GM18498 (cell line): ENCODE measurements around the gene CDK5RAP1.
"Not testable (repeated sequence)": the region's sequence is repeated elsewhere in the genome, so short reads cannot be mapped to it uniquely, and the experiment has no call there.

Experiments
- ATAC-seq: cut with Tn5 transposase; IDR thresholded peaks from one replicate; pipeline ENCODE4 v1.9.1; 2021; ENCODE audit warnings: mild to moderate bottlenecking, moderate library complexity; ENCODE audit not compliant: unreplicated experiment

The CDK5RAP1 gene

DNA sequence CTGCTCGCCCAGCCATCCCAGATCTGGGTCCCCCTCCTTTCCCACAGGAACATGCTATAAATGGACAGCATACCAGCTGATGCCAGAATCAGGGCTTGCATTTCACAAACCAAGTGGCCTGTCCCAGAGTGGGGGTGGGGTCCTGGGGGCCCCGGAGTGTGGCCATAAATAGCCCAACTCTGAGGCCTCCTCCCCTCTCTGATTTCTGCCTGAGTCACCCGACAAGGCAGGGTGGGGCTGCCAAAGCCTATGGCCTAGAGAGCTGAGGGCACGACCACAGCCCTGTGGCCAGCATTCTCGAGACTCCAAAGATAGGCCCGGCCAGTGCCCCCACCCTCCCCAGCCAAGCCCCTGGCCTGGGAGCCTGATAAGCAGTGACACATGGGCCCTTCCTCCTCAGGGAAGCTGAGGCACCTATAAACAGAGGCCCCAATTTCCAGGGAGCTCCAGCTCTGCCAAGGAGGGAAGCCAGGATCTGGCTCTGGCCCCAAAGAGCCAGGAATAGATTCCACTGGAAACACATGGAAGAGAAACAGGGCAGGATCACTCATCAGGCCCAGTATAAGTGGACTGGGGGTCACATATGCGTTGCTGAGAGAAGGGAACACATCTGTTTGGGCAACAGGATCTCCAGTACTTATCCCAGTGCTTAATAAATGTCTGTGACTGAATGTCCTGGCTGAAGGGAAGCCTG is 22.0 kb upstream of the CDK5RAP1 start:
- no peak for ATAC-seq

DNA sequence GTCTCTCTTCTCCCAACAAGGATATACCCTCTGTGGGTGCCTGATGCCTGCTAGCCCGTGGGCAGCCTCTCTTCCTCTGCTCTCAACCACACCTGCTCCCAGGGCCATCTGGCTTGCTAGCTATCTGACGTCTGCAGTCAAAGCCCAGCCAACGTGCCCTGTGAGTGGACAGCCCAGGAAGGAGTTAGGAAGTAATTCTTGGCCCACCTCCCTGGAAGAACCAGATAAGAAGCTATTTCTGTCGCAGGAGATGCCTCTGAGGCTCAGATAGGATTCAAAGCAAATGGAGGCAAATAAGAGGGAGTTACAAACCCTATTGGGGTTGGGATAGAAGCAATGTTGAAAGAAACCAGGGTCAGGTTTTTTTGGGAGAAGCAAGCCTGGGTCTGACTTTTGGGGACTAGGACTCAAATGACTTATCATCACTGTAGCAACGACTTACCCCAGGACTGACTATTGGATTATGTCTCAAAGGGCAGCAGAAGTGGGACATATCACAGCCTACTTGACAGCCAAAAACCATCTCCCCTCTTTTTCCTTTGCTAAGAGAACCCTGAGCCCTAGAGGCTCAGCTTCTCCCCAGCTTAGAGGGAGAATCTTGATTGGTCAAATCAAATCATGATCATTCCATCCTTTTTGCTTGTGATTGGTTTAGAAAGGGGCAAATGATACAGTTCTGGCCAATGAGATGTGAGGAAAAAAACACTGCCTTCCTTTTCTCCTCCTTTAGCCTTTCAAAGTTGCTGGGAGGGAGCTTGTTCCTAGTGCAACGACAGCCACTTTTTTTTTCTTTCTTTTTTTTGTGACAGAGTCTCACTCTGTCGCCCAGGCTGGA is 18.0 kb upstream of the CDK5RAP1 start:
- no peak for ATAC-seq

DNA sequence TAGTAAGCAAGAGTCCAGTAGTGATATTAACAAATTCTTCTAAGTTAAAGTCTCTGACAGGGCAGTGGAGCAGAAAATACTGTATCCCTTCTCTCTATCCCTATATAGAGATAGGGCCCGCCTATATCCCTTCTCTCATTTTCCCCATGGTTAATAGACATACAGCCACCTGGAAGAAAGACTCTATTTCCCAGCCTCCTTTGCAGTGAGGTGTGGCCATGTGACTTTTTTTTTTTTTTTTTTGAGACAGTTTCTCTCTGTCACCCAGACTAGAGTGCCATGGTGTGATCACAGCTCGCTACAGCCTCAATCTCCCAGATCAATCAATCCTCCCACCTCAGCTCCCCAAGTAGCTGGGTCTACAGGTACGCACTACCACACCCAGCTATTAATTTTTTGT is 16.7 kb upstream of the CDK5RAP1 start:
- no peak for ATAC-seq

DNA sequence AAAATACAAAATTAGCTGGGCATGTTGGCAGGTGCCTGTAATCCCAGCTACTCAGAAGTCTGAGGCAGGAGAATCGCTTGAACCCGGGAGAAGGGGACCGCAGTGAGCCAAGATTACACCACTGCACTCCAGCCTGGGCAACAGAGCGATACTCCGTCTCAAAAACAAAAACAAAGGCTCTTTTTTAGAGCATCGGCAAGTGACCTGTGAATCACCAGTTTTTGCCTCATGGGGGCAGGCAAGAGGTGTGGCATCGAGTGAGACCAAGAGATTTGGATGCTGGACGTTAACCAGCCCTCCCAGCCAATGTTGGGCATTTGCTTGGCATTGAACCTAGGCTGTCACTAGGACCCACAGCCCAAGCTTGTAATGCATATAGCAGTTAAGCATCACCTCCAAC is 14.6 kb upstream of the CDK5RAP1 start:
- no peak for ATAC-seq

DNA sequence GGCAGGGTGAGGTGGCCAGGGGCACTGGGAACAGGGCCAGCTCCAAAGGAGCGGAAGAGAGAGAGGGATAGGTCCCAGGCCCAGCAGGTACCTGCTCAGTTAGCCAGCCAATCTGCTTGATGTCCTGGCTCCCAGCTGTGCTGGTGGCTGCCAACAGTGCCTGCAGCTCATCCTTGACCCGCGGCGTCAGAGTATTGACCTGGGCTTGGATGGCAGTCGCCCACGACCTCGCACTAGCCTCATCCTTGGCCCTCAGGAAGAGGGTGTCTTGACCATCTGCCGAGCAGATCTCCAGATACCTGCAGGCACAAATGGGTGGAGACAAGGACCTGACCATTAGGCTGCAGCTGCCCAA is 11.1 kb upstream of the CDK5RAP1 start:
- no peak for ATAC-seq

DNA sequence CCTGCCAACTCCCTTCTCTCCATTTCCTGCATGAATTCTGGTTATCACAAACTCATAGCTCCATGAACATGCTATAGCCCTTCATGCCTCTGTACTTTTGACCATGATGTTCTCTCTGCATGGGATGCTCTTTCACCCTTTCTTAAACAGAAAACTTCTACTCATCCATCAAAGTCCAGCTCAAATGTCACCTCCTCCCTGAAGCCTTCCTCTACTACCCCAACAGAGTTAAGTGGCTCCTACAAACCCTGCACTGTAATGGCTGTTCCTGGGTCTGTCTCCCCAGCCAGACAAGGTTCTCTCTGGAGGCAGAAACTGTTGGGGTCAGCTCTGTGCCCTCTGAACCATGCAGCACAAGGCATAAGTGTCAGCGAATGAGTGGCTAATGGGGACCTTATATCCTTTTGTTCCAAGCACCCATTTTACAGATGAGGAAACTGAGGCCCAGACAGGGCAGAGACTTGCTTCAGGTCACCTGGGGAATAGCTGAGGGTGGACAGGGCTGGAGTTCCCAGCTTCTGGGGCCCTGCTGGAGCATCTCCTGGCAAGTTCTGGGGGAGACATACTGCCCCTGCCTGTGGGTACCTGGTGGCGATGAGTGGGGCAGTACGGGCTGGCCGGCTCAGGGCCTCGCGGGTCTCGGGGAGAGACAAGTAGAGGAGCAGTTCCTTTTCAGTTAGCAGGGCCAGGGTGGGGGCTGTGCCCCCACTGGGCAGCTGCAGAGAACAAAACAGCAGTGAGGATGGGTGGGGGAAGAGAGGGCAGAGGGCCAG is 10.6 kb upstream of the CDK5RAP1 start:
- no peak for ATAC-seq

DNA sequence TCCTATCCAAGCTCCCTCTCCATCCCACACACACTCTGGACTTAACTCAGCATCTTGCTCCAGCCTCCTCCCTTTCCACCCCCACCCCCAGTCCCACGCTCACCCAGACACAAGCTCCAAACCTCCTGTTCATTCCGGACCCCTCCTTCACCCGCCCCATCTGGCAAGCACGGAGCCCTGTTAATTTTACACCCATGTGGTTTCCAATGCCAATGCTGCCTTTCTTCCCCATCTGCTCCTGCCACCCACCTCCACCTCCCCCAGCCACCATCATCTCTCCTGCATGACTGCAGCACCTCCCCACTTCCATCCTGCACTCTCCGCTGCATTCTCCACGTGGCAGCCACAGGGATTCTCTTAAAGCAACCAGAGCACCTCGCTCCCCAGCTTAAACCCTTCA is 9.9 kb upstream of the CDK5RAP1 start:
- ATAC-seq = no peak

DNA sequence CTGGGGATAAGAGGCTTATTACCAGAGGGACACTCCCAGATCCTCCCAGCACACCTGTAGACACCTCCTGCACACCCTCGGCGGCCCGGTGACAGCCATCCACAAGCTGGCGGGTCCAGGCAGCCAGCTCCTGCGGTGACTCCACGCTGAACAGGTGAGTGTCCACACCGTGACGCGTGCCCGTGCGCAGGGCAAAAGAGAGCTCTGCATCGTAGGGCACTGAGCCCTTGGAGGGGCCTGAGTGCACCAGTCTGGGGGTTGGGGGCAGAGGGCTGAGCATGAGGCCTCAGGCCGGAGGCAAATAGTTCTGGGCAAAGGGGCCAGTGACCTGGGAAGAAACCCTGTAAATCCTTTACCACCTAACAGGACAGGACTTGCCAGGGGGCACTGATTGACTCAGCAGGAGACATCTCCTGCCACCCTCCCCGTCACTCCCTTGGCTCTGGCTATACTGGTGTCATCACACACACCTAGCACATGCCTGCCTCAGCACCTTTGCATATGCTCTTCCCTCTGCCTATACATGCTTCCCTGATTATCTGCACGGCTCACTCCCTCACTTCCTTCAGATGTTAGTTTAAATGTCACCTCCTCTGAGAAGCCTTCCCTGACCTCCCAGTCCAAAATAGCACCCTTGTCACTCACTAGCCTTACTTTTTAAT is 8.9 kb upstream of the CDK5RAP1 start:
- ATAC-seq = no peak

DNA sequence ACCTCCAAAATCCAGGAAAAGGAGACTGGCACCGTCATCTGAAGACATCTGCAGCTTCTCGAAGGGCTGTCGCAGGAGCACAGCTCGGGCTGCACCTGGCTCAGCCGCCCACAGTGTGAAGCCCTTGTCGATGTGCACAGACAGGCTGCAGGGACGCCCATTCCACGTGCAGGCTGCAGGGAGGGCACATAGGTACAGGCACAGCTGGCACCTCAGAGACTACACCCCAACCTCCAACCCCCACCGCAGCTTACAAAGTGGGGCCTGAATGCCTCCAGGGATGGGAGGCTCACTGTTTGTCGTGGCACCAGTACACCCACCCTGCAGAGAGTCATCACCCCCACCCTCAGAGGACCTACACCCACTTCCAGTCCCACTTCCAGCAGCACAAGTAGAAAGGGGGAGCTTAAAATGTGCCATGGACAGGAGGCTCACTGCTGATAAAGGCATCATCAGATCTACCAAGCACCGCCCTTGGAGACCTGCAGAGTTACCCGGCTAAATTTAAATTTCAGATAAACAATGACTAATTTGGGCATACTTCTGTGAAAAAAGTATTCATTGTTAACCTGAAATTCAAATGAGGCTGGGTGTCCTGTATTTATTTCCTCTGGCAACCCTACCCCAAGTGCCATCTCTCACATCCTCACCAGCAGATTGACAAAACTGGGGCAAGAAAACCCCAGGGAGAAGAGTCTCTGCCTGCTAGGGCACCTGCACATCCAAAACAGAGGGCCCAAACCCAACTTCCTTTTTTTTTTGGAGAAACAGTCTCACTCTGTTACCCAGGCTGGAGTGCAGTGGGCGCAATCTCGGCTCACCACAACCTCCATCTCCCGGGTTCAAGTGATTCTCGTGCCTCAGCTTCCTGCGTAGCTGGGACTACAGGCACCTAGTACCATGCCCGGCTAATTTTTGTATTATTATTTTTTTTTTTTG is 7.7 kb upstream of the CDK5RAP1 start:
- ATAC-seq = no peak

DNA sequence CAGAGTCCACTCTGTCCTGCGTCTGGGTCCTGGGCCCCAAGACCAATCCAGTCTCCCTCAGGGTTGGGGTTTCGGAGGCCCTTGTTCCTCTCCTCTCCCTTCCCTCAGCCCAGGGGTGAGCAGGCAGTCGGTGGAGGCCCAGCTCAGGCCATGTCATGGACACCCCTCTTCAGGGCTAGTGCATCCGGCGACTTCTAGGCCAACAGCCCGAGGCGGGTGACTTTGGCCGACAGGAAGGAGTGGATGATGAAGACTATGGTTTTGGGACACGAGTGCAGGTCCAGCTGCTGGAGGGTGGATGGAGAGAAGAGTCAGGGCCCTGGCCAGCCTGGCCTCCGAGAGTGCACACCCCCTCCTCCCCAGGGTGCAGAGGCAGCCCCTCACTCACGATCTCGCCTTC is 7.0 kb upstream of the CDK5RAP1 start:
- no peak for ATAC-seq

DNA sequence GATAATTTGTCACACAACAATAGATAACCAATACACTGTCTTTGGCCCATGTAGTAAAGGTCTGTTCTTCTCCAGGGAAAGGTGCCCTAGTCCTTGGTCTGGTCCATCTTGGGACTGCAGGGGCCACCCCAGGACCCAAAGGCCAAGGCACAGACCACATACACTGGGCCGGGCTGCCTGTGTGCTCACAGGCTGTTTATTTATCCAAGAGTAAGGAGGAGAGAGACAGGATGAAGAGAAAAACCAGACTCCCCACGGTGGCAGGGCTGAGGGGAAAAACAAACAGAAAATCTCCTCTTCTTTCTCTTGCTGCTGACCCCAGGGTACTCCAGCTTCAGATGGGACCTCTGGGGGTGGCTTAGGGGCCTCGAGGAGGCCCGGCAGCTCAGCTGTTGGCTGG is 6.5 kb upstream of the CDK5RAP1 start:
- ATAC-seq = no peak

DNA sequence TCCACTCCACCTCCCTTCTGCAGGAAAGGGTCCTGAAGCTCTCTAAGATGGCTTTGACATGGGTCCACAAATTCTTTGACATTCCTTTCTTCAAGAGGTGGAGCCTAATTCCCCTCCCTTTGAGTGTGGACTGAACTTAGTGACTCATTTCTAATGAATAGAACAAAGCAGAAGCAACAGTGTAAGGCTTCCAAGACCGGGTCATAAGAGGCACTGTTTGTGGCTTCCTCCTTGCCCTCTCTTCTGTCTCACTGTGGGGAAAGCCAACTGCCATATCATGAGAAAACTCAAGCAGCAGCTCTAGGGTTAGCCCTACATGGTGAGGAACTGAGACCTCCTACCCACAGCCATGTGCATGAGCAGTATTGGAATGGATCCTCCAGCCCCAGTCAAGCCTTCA is 5.9 kb upstream of the CDK5RAP1 start:
- no peak for ATAC-seq

DNA sequence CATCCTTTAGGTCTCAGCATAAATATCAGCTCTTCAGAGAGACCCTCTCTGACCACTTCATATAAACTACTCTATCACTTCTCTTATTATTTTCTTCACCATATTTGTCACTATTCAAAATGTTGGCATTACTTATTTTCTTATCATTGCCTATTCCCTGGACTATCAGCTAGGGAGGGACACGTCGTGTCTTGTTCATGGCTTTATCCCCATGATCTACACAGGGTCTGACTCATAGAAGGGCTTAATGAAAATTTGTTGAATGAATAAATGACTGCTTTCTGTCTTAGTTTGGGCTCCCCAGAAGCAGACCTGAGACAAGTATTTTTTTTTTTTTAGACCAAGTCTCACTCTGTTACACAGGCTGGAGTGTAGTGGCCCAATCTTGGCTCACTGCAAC is 3.0 kb upstream of the CDK5RAP1 start:
- ATAC-seq = no peak

DNA sequence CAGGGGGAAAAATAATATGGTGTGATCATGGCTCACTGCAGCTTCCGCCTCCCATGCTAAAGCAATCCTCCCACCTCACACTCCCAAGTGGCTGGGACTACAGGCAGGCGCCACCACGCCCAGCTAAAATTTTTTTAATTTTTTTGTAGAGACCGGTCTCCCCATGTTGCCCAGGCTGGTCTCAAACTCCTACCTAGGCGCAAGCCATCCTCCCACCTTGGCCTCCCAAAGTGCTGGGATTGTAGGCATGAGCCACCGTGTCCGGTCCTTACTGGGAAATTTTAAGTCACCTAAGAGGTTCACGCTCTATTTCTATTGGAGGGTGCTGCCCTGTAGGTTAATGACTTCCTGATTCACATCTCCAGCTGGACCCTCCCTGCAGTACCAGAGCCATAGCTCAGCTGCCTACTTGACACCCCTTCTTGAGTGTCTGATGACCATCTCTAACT is 626 bp upstream of the CDK5RAP1 start:
- no peak for ATAC-seq

DNA sequence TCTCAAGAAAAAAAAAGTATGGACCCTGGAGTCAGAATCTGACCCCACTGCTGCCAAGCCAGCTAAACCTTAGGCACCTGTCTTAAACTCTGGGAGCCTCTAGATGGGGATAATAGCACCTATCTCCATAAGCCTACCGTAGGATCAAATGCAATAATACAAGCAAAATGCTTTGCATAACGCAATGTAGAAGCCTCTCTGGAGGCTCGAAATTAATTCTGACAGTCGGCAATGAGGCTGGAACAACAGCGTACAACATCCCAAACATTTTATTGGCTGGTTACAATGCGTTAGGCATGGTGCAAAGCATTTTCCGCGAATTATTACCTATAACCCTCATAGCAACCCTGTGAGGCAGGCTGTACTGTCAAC is 521 bp downstream of the CDK5RAP1 start:
- ATAC-seq = no peak

DNA sequence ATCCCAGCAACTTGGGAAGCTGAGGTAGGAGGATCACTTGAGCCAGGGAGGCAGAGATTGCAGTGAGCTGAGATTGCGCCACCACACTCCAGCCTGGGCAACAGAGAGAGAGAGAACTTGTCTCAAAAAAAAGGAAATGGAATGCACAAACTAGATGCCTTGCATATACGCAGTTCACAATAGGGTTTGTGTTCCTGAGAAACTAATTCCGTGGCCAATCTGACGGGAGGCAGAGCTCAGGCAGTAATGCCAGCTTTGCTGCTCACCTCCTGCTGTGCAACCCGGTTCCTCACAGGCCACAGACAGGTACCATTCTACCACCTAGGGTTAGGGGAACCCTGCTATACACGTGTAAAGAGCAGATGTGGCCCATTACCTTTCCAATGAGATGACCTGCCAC is 1.4 kb downstream of the CDK5RAP1 start:
- no peak for ATAC-seq

DNA sequence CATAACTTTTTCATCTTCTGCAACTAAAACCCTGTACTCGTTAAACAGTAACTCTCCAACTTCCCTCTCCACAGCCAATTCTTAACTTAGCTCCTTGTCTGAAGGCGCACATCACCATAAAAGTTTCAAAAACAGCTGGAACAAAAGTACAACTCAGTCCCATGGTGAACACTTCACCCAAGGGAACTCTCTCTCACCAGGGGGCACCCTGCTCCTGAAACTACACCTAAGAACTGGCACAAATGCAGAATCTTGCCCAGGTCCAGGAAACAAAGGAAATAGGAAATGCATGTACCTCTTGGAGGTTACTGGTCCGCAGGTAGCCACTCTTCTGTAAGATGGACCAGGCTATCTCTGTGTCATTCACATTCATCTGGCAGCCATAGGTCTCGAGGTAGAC is 6.6 kb downstream of the CDK5RAP1 start:
- no peak for ATAC-seq

DNA sequence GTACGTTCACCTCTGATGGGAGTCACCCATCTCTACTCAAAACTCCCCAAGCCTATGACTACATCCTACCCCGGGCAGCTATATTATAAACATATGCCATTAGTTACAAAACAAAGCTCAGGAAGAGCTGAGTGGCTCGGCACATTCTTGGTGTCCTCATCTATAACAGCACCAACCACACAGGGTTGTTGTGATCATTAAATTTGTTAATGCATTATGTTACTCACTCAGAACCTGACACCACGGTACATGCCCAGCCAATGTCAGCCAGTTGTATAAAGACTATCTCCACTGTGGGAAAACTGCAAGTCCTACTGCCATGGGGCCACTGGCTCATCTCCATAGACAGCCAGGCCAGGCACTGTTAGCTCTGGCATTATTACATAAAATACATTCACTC is 7.7 kb downstream of the CDK5RAP1 start:
- no peak for ATAC-seq

DNA sequence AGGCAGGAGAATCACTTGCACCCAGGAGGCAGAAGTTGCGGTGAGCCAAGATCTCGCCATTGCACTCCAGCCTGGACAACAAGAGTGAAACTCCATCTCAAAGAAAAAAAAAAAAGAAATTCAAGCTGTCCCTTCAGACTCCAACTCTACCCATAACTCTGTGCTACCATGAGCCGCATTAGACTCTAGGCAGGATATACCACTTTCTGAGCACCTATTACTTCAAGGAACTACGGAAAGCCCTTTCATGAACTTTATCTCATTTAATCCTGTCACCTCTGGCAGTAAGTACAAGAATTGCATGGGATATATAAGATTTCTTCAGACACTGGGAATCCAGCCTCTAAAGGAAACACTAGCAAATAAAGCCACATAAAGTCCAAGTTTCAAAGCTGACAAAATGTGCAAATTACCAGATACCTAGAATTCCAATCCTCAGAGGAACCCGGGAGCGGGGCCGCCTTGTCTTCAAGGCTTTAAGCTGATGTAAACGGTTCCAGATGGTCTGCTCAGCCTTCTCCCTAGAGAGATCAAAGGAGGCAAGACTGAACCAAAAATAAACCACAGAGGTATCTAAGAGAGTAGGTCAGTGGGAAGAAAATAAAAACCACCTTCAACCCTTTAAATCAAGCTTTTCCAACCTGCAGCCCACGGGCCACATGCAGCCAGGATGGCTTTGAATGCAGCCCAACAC is 9.4 kb downstream of the CDK5RAP1 start:
- no peak for ATAC-seq

DNA sequence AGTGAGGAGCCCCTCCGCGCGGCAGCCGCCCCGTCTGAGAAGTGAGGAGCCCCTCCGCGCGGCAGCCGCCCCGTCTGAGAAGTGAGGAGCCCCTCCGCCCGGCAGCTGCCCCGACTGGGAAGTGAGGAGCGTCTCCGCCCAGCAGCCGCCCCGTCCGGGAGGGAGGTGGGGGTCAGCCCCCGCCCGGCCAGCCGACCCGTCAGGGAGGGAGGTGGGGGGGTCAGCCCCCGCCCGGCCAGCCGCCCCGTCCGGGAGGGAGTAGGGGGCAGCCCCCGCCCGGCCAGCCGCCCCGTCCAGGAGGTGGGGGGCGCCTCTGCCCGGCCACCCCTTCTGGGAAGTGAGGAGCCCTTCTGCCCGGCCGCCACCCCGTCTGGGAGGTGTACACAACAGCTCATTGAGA is 12.0 kb downstream of the CDK5RAP1 start:
- ATAC-seq = not testable (repeated sequence)
